Endothelial cell of hepatic sinusoid (primary cell): ENCODE data around the gene SPDEF.

Experiments used
- in situ Hi-C: cut with HindIII; loops from 2 replicates; pipeline ENCODE4 v1.10.0; 2017; ENCODE audit warnings: low sequenced_read_pairs

The SPDEF gene

DNA sequence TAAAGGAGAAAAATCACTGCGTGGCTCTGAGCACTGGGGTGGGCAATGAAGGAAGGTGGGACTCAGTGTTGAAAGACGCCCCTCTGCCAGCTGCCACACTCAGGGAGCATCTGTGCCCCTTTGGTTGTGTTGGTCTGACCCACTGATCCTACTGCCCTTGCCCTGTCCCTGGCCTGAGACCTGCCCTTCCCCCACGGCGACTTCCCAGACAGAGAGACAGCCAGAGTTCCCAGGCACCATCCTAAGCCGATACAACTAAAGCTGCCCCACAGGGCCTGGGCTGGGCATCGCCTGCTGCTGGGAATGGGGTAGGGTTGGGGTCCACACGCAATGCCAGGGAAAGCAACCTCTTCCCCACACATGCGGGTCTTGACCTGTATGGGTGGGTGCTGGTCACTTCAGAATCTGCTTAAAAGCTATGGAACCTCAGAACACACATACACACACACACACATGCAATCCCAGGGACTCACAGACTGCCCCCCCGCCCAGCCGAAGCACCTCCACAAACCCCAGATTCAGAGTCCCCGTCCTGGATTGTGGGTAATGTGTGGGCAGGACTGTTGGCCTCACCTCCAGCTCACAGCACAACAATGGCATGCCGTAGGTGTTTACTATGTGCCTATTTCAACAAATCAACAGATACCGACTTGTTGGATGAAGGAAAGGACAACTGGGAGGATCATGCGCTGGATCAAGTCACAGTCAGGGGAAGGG is 10.9 kb upstream of the SPDEF start:
- in situ Hi-C loops, result no loop called here

- in situ Hi-C loops, result no loop called here
Measured at GRCh38 chr6:34565722-34566137, 9.6 kb upstream of the SPDEF start.

DNA sequence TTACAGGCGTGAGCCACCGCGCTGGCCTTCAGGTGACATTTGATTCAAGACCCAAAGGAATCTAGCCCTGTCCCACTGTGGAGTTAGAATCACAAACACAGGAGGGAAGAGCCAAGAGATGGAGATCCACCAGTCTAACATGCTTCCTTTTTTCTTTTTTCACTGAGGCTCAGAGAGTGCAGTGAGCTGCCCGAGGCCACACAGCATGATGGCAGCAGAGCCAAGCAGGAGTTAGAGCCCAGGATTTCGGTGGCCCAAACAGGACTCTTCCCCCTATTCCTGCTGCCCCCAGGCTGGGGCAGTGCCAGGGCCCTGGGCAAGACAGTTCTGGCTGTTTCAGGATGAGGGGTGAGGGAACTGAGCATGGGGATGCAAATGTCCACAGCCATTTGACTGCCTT is 8.1 kb upstream of the SPDEF start:
- in situ Hi-C loops, result no loop called here

DNA sequence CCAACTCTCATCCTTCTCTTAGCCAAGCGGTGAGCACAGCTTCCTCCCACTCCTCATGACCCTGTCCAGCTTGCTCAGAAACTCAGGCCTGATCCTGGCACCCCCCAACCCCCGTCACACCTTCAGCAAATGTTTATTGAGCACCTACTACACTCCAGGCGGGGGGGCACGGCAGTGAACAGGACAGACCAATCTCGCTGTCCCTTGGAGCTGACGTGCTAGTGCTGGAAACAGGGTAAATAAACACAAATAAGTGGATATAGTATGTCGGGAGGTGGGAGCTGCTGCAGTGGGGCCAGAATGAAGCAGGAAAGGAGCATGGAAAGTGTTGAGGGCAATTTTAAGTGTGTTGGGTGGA is 7.4 kb upstream of the SPDEF start:
- in situ Hi-C loops, result no loop called here

- in situ Hi-C loops, result no loop called here
Measured at GRCh38 chr6:34562861-34563512, 6.9 kb upstream of the SPDEF start.

GRCh38 chr6:34562350-34562749 is 6.2 kb upstream of the SPDEF start:
- in situ Hi-C loops, result no loop called here

- in situ Hi-C loops, result no loop called here
Measured at GRCh38 chr6:34561227-34561530, 5.0 kb upstream of the SPDEF start.

GRCh38 chr6:34560366-34561226 is 4.5 kb upstream of the SPDEF start:
- in situ Hi-C loops, result no loop called here

DNA sequence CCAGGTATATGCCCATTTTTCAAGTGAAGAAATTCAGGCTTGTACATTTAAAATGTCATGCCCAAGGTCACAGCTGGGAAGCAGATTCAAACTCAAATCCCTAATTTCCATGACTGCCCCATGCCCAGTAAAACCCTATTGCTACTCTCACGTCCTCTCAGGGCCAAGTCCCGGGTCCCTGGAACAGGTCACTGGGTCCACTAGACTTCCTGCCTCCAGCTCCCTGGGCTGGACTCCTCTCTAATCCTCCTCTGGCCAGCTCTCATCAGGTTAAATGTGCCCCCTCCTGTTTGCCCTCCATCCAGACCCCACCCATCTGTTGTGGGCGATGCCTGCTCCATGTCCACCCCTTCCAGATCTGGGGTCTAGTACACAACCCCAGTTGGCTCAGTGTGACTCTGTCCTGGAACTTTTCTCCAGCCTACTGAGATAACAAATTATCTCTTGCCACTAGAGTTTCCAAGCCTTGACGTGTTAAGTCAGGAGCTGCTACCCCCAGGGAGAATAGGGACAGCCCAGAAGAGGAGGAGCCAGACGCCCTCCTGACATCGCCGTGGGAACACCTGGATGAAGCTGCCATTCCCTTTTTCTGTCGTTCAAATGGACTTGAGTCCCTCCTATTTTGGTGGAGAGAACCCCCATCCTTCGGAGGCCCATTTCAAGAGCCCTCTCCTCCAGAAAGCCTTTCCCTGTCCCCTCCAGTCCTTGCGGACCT is 3.7 kb upstream of the SPDEF start:
- in situ Hi-C loops, result no loop called here

DNA sequence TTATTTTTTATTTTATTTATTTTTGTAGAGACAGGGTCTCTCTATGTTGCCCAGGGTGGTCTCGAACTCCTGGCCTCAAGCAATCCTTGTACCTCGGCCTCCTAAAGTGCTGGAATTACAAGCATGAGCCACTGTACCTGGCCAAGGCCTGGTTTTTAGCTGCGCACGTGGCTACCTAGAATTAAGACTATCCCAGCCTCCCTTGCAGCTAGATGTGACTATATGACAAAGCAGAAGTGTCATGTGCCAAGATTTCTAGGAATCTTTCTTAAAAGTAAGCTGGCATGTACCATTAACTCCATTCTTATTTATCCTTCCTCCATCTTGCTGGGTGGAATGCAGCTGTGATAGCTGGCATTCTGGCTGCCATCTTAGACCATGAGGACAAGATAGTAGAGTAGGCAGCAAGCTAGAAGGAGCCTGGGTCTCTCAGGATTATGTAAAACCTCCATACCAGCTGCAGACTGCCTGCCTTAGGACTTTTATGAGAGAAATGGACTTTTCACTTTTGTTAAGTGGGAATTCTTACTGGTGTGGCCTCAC is 2.1 kb upstream of the SPDEF start:
- in situ Hi-C loops, result no loop called here

DNA sequence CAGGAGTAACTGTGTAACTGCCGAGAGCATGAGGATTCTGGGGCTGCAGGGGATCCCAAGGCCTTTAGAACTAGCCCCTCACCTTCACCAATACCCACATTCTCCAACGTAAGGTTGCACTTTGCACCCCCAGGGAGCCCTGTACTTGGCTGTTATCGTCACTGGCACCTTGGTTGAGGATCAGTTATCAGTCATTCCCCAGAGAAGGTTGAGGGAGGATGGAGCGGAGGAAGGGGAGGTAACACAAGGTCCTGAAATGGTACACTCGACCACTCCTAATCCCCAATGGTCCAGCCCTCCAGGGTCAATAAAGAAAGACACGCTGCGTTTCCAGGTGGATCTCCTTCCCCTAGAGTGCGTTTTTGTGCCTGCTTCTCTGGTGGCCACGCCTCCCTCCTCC is 1.1 kb upstream of the SPDEF start:
- in situ Hi-C loops, result no loop called here

DNA sequence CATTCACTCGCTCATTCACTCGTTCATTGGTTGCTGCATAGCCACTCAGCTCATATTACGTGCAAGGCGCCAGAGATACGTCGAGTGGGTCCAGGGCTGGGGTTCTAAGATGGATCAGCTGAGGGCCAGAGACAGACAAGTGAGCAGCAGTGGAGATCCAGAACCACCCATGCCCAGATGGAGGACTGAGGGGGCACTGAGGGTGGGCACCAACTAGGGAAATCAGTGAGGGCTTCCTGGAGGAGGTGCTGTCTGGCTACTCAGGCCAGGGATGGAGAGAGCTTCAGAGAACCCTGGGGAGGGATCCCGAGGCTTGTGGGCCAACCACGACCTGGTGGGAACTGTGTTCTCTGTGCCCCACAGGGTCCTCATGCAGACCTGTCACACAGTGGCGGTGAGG is 364 bp upstream of the SPDEF start:
- in situ Hi-C loops, result no loop called here

GRCh38 chr6:34555328-34555727 is 801 bp downstream of the SPDEF start:
- in situ Hi-C loops, result no loop called here

DNA sequence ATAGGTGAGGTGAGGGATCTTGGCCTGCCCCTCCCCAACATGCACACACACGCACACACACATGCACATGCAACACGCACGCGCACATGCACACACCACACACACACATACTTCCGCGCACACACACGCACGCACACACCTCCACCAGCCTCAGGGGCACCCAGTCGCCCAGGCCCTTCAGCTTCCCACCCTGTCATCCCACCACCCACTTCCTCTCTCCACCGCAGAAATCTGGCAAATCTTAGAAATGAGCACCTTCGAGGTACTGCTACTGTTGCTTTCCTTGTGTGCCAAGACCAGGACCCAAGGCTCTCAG is 1.2 kb downstream of the SPDEF start:
- in situ Hi-C loops, result no loop called here

DNA sequence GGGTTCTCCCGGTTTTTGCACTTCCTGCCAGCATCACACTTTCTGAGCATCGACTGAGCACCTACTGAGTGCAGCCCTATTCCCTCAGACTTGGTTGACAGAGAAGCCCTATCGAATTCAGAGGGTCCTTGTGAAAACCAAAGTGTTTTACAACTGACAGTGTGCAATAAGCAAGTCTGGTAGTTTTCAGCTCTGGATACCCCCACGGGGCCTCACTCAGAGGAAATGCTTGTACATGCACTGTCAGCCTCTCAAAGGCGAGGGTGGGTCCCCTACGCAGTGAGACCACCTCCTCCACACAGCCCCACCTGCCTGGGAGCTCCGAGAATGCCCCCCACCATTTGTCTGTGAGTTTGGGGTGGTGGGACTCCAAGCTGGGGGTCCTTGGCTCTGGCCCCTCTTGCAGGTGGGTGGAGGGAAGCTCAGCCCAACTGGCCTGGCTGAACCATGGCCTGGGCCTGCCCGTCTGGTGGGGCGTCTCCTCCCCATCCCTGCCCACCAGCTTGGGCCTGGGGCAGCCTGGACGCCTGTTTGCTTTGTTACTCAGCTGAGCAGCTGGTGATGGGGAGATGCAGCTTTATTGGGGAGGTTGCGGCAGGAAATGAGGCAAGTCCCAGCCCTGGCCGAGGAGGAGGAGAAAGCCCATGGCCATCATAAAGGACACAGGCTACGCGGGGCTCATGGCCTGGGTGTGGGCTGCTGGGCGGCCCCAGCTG is 1.7 kb downstream of the SPDEF start:
- in situ Hi-C loops, result no loop called here

- in situ Hi-C loops, result no loop called here
Measured at GRCh38 chr6:34553750-34554149, 2.4 kb downstream of the SPDEF start.

DNA sequence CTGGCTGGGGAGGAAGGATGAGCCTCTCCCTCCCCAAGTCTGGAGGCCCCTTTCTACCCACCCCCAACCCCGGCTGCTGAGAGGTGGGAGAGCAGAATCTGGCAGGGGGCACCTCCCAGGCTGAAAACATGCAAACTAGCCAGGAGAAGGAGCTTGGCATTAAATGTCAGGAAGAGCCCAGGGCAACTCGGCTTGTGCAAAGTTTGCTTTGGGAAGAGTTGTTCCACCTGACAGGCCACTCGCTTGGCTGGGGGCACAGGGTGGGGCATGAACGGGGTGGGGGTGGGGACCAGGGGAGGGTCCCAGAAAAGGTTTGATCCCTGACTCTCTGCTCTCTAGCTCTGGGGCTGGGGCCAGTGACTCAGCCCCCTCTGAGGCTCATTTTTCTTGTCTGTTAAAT is 3.0 kb downstream of the SPDEF start:
- in situ Hi-C loops, result no loop called here

- in situ Hi-C loops, result no loop called here
Measured at GRCh38 chr6:34552620-34553019, 3.5 kb downstream of the SPDEF start.

DNA sequence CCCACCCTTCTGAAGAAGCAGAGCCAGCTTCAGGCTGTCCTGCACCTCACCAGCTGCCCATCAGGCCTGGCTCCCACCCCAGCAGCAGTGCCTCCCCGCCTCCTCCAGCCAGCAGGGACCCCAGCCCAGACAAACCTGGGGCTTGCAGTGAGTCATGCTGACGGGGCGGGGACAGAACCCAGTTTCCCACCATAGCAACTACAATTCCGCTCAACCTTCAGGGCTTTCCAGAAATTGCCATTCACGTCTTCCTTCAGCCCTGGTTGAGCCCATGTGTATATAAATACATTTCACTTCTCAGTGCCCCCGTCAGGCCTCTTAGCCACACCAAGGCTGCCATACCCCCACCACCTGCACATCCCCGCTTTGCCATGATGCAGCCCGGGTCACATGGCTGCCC is 4.4 kb downstream of the SPDEF start:
- in situ Hi-C loops, result no loop called here

- in situ Hi-C loops, result no loop called here
Measured at GRCh38 chr6:34549804-34550202, 6.3 kb downstream of the SPDEF start.
